ENCODE data around the gene LLGL2. TPM values are rescaled to one million over a fixed set of nuclear protein-coding genes. Genes with fewer than 3 reads are reported as not detected.

Gene LLGL2
- total RNA-seq, 2 donors from 2014 or later, result 43.0 to 65.3 TPM

Small RNA genes within 50 kb of the gene (microRNA-seq; reads per million reads assigned to microRNA genes)
- not detected for gene MIR6785

Other genes with a start within 250 kb of the LLGL2 start
- gene SLC25A19, start 236.3 kb upstream of the LLGL2 start, total RNA-seq, result 10 to 100 TPM in 1 of 2 donors, 1 to 10 TPM in 1; 5.2 to 15.2 TPM
- gene GRB2, start 120.0 kb upstream of the LLGL2 start, total RNA-seq, result 10 to 100 TPM; 88.3 to 95.7 TPM
- gene TMEM94, start 69.1 kb upstream of the LLGL2 start, total RNA-seq, result 100 to 1,000 TPM in 1 of 2 donors, 10 to 100 TPM in 1; 63.5 to 128 TPM
- gene CASKIN2, start 10.2 kb upstream of the LLGL2 start, total RNA-seq, result 10 to 100 TPM; 16.0 to 35.8 TPM
- 10 to 100 TPM; 45.9 to 56.2 TPM for gene TSEN54, start 9.2 kb upstream of the LLGL2 start, total RNA-seq
- 100 to 1,000 TPM in 1 of 2 donors, 10 to 100 TPM in 1; 86.5 to 214 TPM for gene MYO15B, start 62.1 kb downstream of the LLGL2 start, total RNA-seq
- gene SMIM5, start 107.7 kb downstream of the LLGL2 start, total RNA-seq, result 1 to 10 TPM in 1 of 2 donors, under 1 TPM in 1; 0.27 to 4.1 TPM
- gene RECQL5, start 141.5 kb downstream of the LLGL2 start, total RNA-seq, result 100 to 1,000 TPM in 1 of 2 donors, 10 to 100 TPM in 1; 33.6 to 132 TPM
- 10 to 100 TPM; 50.4 to 72.3 TPM for gene SAP30BP, start 141.6 kb downstream of the LLGL2 start, total RNA-seq
- 100 to 1,000 TPM in 1 of 2 donors, 10 to 100 TPM in 1; 81.0 to 105 TPM for gene ITGB4, start 195.8 kb downstream of the LLGL2 start, total RNA-seq
- gene GALK1, start 239.5 kb downstream of the LLGL2 start, total RNA-seq, result 10 to 100 TPM; 28.1 to 28.5 TPM